Fibroblast of pulmonary artery (primary cell): Measurements from ENCODE around the gene CYP27B1.

Experiments
- DNase-seq: peaks from one replicate; pipeline ENCODE4 v3.0.0-alpha.2; 2010; ENCODE audit warnings: low read depth
- H3K4me3 ChIP-seq: replicated peaks from 2 replicates; pipeline ENCODE4 v1.5.1; 2011; ENCODE audit warnings: low read depth, mild to moderate bottlenecking, control low read depth, low read length, moderate library complexity
- TF ChIP-seq, protein P1 (sequence below): IDR thresholded peaks from 2 replicates; pipeline ENCODE4 v1.5.1; 2011; ENCODE audit warnings: mild to moderate bottlenecking, control low read depth, low read length, inconsistent platforms; ENCODE audit errors: missing control alignments

The CYP27B1 gene

DNA sequence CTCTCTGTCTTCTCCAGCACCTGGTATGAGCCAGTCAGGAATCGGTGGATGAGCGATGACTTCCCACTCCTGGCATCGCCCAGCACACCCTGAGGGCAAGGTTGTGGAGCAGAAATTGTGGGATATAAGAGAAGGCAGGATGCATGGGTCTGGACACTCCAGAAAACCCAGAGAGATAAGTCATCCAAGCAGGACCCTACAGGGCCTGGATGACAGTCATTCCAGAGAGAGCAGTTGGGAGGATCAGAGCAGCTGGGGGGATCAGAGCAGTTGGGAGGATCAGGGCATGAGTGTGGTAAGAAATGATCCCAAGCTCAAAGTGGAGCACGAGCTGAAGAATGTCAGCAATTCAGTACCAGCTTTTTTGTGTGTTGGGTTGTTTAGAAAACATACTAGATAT is 32.3 kb downstream of the CYP27B1 start:
- DNase-seq, result no peak
- no peak overlapping the region for H3K4me3 ChIP-seq
- TF ChIP-seq, protein P1, sequence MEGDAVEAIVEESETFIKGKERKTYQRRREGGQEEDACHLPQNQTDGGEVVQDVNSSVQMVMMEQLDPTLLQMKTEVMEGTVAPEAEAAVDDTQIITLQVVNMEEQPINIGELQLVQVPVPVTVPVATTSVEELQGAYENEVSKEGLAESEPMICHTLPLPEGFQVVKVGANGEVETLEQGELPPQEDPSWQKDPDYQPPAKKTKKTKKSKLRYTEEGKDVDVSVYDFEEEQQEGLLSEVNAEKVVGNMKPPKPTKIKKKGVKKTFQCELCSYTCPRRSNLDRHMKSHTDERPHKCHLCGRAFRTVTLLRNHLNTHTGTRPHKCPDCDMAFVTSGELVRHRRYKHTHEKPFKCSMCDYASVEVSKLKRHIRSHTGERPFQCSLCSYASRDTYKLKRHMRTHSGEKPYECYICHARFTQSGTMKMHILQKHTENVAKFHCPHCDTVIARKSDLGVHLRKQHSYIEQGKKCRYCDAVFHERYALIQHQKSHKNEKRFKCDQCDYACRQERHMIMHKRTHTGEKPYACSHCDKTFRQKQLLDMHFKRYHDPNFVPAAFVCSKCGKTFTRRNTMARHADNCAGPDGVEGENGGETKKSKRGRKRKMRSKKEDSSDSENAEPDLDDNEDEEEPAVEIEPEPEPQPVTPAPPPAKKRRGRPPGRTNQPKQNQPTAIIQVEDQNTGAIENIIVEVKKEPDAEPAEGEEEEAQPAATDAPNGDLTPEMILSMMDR, result no peak

DNA sequence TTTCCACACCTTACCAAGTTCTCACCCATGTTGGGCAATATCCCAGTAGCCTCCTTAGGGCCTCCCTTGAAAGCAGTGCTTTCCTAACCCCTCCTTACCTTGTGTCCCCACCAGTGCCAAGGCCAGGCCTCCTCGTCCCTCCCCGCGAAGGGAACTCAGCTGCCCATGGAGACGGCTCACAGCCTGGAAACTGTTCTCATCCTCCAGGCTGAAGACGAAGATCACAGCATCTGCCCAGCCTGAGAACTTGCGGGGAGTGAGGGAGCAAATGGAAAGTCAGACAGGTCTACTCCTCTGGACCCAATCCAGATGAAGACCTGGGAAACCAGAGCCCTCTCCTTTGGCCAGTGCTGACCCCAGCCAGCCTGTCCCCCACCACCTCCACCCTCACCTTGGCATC is 33.0 kb downstream of the CYP27B1 start:
- no peak overlapping the region for H3K4me3 ChIP-seq
- TF ChIP-seq, protein P1, result no peak
- DNase-seq, result no peak

DNA sequence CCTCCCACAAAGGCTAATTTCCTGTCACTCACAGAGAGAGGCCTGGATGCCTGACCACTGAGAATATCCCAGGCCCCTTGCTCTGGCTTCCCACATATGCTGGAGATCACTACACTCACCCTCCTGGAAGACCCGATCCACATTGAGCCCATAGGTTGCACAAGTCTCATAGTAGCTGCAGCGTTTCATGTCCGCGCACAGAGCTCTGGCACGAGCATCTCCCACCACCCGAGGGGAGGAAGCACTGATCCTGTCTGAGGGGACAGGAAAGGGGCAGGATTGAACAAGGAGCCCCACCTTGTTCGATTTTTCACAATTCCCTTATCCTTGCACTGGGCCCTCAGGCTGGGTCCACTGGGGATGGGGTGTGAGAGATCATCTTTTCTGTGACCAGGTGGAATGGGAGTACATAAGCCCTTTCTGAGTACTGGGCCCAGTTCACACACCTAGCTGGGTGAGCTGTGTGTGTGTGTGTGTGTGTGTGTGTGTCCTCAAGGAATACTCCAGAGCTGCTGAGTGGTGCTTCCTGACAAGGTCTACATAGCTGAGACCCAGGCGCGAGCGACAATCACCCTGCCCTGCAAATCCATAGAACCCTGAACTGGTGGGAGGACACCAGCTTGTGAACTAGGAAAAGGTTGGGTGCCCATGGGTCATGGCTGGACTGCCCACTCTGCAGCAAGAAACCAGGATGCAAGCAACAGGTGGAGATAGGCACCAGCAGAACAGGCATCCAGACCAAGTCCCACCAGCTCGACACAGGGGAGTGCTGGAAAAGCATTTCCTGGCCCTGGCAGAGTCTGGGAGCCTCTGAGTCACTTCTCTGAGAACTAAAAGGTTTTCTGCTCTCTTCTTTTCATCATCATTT is 33.9 kb downstream of the CYP27B1 start:
- TF ChIP-seq, protein P1, result no peak
- H3K4me3 ChIP-seq, result no peak overlapping the region
- DNase-seq, result no peak

DNA sequence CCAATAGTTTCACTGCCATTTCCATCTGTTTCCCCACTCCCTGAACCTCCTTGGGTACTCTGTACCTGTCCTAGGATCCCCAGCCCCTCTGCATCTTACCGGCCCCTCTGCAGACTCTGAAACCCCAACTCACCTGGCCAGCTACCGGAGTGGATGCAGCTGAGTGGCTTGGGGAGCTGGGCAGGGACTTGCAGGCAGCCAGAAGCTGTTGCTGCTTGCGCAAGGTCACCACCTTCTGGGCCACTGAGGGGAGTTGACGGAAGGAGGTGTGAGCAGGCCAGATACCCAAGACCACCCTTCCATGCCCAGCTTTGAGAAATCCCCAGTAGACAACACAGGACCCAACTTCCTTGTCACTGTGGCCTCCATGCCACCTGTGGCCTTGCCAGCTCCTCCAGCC is 34.6 kb downstream of the CYP27B1 start:
- TF ChIP-seq, protein P1, result no peak
- no peak for DNase-seq
- no peak overlapping the region for H3K4me3 ChIP-seq

DNA sequence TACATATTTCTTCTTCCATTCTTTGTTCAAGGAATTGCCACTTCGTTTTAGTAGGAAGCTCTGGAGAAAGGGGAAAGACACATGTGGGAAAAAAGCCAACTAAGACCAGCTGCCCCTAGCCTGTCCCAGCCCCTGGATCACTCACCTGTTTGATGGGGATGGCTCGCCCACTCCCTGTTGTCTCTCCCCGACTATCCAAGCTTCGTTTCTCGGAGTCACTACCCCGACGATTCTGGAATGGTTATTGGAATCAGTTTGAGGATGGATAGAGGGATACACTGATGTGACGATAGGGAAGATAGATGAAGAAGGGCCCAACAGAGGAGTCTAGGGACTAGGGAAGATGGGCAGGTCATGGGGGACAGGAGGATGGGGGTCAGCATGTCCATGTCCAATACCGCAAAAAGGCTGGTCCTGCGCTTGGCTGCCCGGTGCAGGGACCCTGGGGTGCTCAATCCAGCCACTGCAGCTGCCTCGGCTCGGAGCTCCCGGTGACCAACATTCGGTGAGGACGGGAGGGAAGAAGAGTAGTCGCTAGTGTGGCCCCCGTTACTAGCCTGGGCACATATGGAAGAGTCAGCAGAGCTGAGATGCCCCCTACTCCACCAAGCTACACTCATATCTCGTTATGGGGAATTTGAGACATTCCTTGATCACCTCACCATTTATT is 35.3 kb downstream of the CYP27B1 start:
- H3K4me3 ChIP-seq, result no peak overlapping the region
- DNase-seq, result no peak
- TF ChIP-seq, protein P1, result no peak

DNA sequence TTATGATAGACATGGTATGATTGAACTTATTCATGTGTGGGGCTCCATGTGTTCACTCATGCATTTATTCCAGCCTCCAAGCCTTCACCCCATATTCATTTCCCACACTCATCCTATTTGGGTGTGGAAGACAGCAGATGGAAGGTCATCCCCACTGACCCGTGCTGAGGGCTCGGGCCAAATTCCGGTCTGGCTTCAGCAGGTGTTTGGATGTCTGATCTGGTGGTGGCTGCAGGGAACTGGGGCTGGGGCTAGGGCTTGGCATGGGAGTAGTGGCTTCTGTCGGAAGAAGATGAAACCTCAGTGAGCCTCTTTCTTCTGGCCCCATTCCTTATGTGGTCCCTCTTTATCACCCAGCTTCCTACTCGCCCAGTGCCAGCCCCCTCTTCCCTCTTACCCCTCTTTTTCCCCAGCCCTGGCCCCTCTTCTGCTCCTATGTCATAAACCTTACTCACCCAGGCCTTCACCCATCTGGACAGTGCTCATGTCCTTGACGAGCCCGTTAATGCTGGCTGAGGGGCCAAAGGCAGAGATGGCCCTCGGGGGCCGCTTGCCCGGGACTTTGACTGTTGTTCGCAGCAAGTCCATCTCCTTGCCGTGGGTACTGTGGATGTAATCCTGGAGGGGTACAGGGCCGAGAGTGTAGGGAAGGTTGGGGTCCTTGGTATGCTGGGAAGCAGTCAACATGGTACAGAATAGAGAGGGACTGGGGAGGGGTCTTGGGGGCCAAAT is 36.4 kb downstream of the CYP27B1 start:
- no peak overlapping the region for H3K4me3 ChIP-seq
- TF ChIP-seq, protein P1, result no peak
- no peak for DNase-seq
